CD4-positive, alpha-beta T cell treated with Interleukin-17A for 4 hours (primary cell): Measurements from ENCODE around the gene SERP2.
A peak's percentile ranks its signal among the peaks of the same experiment; 100 is the strongest.

Source experiments
- DNase-seq: peaks from one replicate; pipeline ENCODE4 v3.0.0-alpha.2; 2020; ENCODE audit warnings: mixed read lengths

SERP2 gene

DNA sequence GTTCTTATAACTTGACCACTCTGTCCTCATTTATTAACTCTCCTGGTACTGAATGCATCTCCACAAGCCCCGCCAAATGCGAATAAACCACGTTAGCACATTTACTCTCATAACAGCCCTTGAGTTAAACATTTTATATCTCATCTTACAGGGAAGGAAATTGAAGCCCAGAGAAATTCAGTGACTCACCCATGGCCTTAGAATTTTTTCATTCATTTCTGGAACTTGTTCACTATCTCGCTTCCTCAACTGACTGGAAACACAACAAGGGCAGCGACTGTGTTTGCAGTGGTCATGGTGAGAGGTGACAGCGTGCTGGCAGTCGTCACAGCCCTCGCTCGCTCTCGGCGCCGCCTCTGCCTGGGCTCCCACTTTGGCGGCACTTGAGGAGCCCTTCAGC, 39.5 kb downstream of the SERP2 start:
- DNase-seq = no peak

DNA sequence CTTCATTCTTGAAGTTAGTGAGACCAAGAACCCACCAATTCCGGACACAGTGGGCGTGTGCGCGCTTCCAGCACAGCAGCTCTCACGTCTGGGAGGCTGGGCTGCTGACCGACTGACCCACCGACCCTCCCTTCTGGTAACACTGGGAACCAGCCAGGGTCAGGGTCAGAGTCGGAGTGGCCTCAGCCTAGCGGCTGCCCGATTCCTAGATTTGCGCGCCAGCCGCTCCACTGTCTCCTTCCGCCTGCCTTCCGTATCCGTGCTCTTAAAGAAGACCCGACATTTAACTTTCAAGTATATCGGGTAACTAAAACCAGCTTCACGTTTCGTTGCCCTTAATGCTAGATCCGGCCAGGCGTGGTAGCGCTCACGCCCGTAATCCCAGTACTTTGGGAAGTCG, 41.1 kb downstream of the SERP2 start:
- no peak for DNase-seq

DNA sequence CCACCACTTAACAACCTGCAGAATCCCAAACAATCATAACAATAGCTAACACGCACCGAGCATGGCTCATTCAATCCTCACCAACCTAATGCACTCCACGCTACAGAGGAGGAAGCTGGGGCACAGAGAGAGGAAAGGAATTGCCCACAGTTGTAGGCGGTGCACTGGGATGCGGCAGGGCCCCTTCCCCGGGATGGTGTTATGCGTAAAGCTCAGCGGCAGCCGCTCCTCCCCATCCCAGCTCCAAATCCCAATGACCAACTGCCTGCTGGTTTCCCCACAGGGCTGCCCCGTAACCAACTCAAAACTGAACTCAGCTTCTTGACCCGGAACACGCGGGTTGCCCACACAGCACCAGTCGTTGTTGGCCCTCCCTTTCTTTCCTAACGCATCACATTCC, 42.2 kb downstream of the SERP2 start:
- no peak for DNase-seq

DNA sequence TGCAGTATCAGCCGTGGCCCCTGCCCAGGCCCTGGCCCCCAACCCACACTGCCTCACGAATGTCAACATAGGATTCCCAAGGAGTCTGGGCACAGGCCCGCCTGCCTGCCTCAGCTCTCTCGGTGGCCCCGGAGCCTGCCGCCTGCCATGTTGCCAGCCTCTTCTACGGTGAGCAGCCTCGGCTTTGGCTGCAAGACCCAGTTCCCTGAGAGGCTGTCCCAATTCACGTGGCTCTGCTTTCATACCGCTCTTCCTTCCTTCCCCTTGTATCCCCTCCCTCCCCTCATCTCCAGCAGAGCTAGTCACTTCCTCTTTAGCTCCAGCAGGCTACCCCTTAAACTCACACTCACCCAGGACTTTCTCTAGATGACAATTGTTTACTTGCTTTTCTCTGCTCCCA, 42.7 kb downstream of the SERP2 start:
- no peak for DNase-seq

DNA sequence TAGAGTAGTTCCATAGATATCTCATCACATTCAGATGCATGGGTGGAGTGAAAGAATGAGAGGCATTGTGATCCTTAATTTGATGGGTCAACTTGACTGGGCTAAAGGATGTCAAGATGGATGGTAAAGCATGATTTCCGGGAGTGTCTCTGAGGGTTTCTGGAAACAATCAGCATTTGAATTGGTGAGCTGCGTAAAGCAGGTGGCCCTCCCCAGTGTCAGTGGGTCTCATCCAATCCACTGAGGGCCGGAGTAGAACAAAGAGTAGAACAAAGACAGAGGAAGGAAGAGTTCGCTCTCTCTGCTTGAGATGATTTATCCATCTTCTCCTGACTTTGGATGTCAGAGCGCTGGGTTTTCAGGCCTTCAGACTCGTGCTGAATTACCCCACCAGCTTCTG, 43.1 kb downstream of the SERP2 start:
- no peak for DNase-seq

- no peak for DNase-seq
Observed at GRCh38 chr13:44417446-44417845, 43.8 kb downstream of the SERP2 start.

DNA sequence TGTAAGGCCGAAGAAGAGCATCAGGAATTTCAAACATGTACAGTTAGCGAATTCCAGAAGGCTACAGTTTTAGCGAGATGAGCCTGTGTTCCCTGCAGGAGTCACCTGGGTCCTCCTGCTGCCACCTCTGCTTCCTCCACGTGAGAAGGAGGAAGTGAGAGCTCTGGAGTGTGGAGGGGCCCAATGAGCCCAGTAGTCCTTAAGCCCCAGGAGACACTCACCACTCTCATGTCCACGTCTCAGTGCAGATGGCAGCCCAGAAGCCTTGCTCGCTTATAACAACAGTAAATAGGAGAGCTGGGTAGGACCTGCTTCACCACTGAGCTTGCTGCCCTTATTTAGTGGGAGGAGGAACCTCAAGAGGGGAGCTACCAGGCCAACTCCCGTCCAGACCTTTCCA, 44.3 kb downstream of the SERP2 start:
- DNase-seq = no peak

DNA sequence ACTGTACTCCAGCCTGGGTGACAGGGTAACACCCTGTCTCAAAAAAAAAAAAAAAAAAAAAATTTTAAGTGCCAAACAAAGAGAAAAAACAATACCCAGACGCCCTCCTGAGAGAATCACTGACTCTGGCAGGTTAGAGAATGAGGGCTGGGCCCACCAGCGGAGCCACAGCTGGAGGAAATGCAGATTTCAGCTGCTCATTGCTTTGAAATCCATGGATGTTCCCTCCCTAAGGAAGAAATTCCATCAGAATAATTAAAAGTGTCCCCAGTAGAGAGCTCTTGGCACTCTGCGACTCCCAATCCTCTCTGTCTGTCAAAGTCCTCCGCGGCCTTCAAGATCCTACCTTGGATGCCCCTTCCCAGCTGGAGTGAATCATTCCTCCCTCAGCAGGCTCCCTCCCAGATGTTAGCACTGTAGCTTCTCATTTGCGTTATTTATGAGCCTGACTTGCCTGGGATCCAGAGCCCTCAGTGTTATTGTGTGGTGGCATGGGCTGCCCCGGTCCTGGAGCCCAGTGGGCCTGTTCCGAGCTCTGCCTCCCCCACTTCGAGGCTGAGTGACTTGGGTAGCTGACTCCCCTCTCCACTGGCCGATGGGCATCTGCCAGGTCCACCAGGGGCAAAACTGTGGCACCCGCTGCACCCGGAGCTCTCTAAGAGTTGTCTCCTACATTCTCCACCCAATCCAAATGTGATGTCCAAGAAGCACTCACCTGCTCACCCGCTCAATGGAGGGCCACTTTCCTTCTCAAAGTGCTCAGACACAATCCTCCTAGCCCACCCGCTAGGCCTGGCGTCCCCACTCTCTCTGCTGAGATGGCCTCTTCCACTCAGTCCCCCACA, 47.0 kb downstream of the SERP2 start:
- DNase-seq = no peak

DNA sequence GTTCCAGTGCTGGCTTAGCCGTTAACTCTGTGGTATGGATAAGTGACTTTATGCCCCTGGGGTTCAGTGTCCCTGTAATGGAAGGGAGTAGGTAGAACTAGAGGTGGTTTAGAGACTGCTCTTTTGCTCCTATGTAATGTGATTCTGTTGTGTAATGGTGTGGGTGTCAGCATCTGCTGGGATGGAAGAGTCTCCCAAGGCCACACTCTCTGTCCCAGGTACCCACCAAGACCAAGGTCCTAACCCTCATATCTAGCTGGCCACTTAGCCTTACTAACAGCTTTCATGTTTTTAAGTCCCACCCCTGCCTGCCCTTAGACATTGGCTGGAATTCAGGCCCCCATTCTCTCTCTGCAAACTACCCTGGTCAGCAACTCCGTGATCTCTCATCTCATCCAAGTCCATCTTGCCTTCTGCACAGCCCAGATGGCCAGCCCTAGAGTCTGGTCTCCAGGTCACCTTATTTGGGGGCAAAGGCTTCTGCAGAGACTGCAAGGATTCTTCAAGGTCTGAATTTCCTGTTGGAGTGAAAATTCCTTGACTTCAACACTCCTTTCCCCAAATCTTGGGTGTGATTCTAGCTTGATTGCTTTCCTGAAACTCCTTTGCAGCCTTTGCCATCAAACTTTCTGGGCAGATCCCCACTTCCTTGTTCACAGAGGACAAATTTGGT, 48.4 kb downstream of the SERP2 start:
- no peak for DNase-seq

DNA sequence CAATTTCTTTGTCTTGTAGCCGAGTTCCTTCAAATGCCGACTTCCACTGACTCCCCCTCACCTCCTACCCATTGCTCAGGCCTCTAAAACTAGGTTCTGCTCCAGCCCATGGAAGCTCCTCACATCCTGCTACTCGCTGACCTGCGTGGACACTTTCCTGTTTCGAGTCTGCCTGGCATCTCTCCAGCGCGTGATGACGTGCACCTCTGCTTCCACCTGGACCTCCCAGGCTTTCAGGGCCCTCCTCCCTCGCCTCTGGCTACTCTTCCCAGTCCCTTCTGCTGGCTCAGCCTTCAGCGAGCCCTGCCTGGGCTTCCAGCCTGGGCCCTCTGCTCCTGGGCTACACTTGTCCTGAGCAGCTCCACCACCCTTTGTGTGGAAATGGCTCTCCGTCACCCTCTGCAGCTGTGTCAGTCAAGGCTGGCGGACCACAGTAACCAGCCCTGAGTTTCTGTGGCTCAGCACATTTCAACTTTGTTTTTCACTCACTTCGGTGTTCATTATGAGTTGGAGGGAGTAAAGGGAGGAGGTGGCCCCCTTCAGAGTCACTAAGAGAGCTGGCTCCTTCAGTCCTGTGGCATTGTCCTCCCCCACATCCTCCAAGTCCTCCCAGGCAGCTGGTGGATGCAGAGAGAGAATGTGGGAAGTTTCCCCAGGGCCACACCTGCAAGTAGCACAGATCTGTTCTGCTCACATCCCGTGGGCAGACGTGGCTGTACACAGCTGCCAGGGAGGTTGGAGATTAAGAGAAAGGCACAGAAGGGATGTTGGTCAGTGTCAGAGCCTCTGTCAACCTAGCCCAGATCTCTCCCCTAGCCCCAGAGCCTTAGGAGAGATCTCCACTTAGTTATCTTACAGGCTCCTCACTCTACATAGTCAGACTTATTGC, 49.4 kb downstream of the SERP2 start:
- DNase-seq = no peak

GRCh38 chr13:44423824-44424223, 50.2 kb downstream of the SERP2 start:
- no peak for DNase-seq

DNA sequence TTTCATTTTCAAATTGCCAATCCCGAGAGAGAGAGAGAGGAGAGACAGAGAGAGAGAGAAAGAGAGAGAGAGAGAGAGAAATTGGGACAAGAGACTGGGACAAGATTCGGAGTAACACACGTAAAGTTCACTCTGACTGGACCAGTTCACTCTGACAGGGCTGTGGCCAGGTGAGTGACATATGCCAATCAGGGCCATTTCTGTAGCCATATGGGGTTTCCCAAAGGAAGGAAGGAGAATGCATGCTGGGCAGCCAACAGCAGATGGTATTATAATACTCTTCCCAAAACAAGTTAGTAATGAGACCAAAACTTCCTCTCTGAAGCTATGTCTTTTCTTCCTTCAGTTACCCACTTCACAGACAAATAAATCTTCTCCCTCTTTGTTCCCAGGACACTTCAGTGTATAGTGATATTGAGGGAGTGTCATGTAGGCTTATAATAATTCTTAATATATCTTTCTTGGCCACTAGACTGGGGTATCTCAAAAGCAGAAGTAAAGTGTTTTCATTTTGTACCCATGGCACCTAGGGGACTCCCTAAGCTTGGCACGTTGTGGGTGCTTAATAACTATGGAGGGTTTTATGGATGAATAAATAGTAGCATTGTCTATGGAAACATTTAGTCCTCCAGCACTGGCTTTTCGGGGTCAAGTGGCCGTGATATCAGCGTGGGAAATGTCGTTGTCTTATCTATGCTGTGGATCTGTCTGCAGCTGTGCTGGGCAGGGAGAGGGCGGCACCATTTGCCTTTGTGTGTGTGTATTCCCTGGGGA, 51.6 kb downstream of the SERP2 start:
- DNase-seq = no peak

- DNase-seq = no peak
Observed at GRCh38 chr13:44425815-44426078, 52.1 kb downstream of the SERP2 start.

- DNase-seq = no peak
Observed at GRCh38 chr13:44426461-44426860, 52.8 kb downstream of the SERP2 start.

GRCh38 chr13:44429311-44429710, 55.7 kb downstream of the SERP2 start:
- DNase-seq = no peak

DNA sequence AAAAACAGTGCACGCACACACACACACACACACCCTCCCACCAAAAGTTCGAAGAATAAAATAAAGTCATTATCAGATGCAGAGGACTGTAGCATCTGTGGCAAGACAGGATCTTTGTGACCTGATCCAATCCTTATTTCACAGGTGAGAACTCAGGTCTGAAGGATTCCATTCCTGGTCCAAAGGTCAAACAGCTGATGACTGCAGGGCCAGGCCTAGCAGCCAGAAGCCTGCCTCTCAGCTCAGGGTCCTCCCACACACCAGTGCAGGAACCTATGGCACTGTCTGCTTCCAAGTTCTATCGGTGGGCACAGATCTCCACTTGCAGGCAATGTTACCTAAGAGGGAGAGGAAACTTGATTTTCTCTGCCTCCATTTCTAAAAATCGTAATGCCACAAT, 57.5 kb downstream of the SERP2 start:
- no peak for DNase-seq

DNA sequence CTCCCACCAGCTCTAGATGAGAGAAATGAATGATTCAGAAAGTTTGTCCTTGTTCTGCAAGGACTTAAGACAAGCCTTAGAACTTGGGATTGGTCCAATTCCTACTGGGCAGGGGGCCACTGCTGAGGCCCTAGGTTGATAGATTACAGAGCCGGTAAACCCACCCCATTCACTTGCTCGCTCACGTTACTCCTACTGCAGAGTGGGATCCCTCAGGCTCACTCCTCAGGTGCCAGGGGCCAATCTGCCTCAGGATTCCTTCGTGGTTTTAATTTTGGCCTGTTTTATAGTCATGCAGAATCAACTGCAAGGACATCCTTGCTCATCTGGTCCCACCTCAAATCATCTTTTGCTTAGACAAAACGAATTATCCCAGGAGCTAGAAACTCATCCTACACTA, 59.0 kb downstream of the SERP2 start:
- DNase-seq = no peak

GRCh38 chr13:44433863-44434765, 60.5 kb downstream of the SERP2 start:
- DNase-seq = no peak

GRCh38 chr13:44434766-44435141, 61.1 kb downstream of the SERP2 start:
- DNase-seq = no peak

DNA sequence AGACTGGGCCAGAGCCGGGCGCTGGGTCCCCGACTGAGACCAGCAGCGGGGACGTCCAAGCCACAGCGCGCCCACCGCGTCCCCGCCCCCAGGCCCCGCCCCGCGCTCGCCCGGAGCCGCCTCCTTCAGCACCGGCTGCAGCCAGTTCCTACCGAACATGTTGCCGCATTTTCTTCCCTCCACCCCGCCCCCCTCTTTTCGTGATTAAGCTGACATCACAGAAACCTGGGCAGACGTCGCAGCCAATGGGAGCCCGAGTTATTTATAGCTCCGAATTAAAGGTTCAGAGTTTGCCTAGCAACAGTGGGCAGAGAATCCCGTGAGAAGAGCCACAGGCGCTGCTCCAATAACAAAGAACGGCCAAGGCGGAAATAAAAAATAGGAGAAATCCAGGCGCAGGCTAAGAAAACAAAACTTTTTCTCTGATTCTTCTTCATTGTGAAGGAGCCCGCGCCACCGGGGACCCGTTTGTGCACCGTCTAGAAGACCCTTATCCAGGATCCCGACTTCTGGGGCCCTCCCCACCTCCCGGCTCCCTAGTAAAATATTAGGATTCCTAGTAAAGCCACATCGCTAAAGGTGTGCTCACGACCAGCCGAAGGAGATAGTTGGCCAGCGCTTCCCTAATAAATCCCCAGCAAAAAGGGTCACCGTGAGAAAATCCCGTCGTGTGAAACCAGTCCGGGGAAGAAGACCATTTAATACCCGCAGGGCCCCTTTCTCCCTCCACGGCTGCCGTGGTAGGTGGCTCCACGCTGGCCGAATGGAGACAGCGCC, 61.7 kb downstream of the SERP2 start:
- peak; percentile 87 for DNase-seq

DNA sequence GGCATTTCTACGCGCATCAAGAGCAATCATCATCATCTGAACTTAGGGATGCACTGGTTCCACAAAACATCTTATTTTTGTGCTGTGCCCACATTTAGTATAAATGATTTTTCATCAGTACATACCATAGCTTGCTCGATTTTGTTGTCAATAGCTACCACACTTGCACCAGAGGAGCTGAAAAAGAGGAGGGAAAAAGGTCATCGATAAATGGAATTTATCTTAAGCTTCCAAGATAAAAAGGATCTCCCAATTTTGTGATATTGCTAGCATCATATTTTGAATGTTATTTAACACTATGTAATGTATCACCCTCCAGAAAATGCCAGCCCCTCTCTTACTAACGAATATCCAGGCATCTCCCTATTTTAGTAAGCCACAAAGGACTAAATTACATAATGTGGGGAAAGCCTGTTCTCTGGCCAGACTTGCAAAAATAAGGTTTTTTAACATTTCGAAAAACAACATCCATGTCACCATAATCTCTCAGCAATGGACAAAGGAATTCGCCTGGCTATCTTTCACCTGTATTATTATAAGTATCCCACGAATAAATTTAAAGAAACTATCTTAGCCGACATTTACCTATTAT, 62.4 kb downstream of the SERP2 start:
- no peak for DNase-seq
